Measurements from ENCODE around the gene UBE2I. TPM values are rescaled to one million over a fixed set of nuclear protein-coding genes. Genes with fewer than 3 reads are reported as not detected.

Gene UBE2I
- total and polyA plus RNA-seq, 2 of the 4 experiments (the other 2 are of a cell fraction), result 30.8 to 140 TPM

DNA sequence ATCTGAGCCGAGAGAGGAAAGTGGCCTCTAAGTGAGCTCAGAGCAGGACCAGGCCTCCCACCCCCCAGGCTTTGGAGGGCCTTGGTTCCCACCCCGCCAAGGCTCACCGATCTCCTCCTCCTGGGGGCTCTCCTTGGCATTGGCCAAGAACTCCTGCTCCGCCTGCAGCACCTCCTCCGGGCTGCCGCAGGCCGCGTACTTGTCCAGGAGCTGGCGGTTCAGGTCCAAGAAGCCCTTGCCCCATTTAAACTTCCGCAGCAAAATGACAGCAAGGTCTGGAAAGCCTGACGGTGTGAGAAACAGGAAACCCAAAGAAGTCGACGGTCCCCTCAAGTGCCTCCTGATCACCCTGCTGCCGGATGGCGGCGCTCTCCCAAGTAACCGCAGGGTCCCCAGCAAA lies 40.5 kb downstream of the UBE2I start:
- TF ChIP-seq POLR2A (IDR thresholded peaks at IDR 0.05; ENCODE audit: low read depth, low read length) (no peak), MAZ (IDR thresholded peaks at IDR 0.05; ENCODE audit: borderline replicate concordance, low read depth, low read length) (no peak), RCOR1 (IDR thresholded peaks at IDR 0.05; ENCODE audit: insufficient replicate concordance, low read length) (no peak), RAD21 (IDR thresholded peaks at IDR 0.05; ENCODE audit: low read length) (no peak), FOS (IDR thresholded peaks at IDR 0.05; ENCODE audit: low read depth, low read length) (no peak), BHLHE40 (IDR thresholded peaks at IDR 0.05; ENCODE audit: low read depth, low read length) (no peak), ELK1 (IDR thresholded peaks at IDR 0.05; ENCODE audit: borderline replicate concordance, low read depth, low read length) (no peak), CHD1 (IDR thresholded peaks at IDR 0.05; ENCODE audit: low read depth, low read length) (no peak), CTCF (conservative IDR thresholded peaks at IDR 0.05; ENCODE audit: low read depth, low read length) (no peak), RFX5 (IDR thresholded peaks at IDR 0.05; ENCODE audit: low read depth, low read length) (no peak), CEBPB (IDR thresholded peaks at IDR 0.05; ENCODE audit: low read depth, low read length) (no peak), MXI1 (IDR thresholded peaks at IDR 0.05; ENCODE audit: borderline replicate concordance, low read depth, low read length) (no peak), SMC3 (IDR thresholded peaks at IDR 0.05; ENCODE audit: low read depth, low read length) (no peak), NFE2L2 (IDR thresholded peaks at IDR 0.05; ENCODE audit: low read depth, low read length) (no peak), MAFK (IDR thresholded peaks at IDR 0.05; ENCODE audit: low read depth, low read length) (no peak)
- TF ChIP-seq, protein P1, sequence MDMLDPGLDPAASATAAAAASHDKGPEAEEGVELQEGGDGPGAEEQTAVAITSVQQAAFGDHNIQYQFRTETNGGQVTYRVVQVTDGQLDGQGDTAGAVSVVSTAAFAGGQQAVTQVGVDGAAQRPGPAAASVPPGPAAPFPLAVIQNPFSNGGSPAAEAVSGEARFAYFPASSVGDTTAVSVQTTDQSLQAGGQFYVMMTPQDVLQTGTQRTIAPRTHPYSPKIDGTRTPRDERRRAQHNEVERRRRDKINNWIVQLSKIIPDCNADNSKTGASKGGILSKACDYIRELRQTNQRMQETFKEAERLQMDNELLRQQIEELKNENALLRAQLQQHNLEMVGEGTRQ (IDR thresholded peaks at IDR 0.05; ENCODE audit: low read depth, low read length), result no peak
- Histone ChIP-seq H2AK9ac (replicated peaks; ENCODE audit: low read depth, low read length, poor library complexity) (peak overlapping the region; percentile 28), H2BK15ac (ENCODE audit: low read depth, low read length) (no peak overlapping the region), H4K20me1 (ENCODE audit: insufficient read depth, low read length) (peaks cover 9% of the 10 kb centered on the region), H3K79me1 (ENCODE audit: low read depth in 1 of 2, low read length in 2 of 2) (peaks cover 21 to 51% of the 10 kb centered on the region in 2 experiments), H3K27ac (ENCODE audit: insufficient read depth, low read length) (no peak overlapping the region), H3K4me1 (ENCODE audit: control insufficient read depth, insufficient read depth, low read length) (peaks cover 9% of the 10 kb centered on the region), H4K5ac (ENCODE audit: low read depth, low read length) (no peak overlapping the region), H3K36me3 (ENCODE audit: control insufficient read depth, insufficient read depth, low read length) (peaks cover 25% of the 10 kb centered on the region), H3K9me1 (ENCODE audit: insufficient read depth, low read length) (no peaks in the 10 kb centered on the region), H2BK20ac (ENCODE audit: low read depth, low read length) (no peak overlapping the region), H2AFZ (replicated peaks; ENCODE audit: low read length, poor library complexity) (no peak overlapping the region), H3K56ac (ENCODE audit: extremely low read depth, insufficient read depth, low read length) (no peak overlapping the region), H4K91ac (ENCODE audit: insufficient read depth, low read depth, low read length) (no peak overlapping the region), H3K4me2 (ENCODE audit: low read depth, low read length) (no peak overlapping the region), H4K8ac (ENCODE audit: low read depth in 2 of 2, low read length in 2 of 2) (no peak overlapping the region), H3K18ac (ENCODE audit: low read depth, low read length) (no peak overlapping the region), H2BK5ac (ENCODE audit: low read depth, low read length, poor library complexity, severe bottlenecking) (no peak overlapping the region), H3K4me3 (ENCODE audit: insufficient read depth, low read depth, low read length) (no peak overlapping the region), H3K9ac (ENCODE audit: low read depth, low read length) (no peak overlapping the region), H2BK120ac (ENCODE audit: low read depth, low read length) (no peak overlapping the region), H3K4ac (ENCODE audit: low read depth, low read length) (no peak overlapping the region), H3K27me3 (ENCODE audit: control insufficient read depth, insufficient read depth, low read length) (no peaks in the 10 kb centered on the region), H2AK5ac (ENCODE audit: low read depth, low read length) (no peak overlapping the region), H3K14ac (replicated peaks; ENCODE audit: low read depth, low read length) (no peak overlapping the region), H3K23ac (ENCODE audit: low read depth, low read length) (no peak overlapping the region), H3K9me3 (ENCODE audit: control insufficient read depth, insufficient read depth, low read length) (no peaks in the 10 kb centered on the region)
- 91% methylated on average over 9 of the region's 17 CpGs; no CpG with 5 or more reads in 1 of the 2 experiments for whole genome bisulfite sequencing, 2 experiments (ENCODE audit: extremely low coverage in 2 of 2, insufficient read length in 1 of 2)
- intact Hi-C loops (cut with micrococcal nuclease), result no loop called here
- in situ Hi-C loops (cut with MboI; ENCODE audit: low sequenced_read_pairs), result no loop called here
- CTCF ChIA-PET, result no interaction called here
- DNase-seq, result no peak
- POLR2A ChIA-PET (ENCODE audit: unreplicated experiment), result no interaction called here
- ATAC-seq (ENCODE audit: low read depth), result no peak
- BruUV-seq (replicated peaks), result no TSS peak
- dilution Hi-C loops (cut with HindIII; ENCODE audit: low sequenced_read_pairs, unreplicated experiment), result no loop called here
